HepG2 (cell line): ENCODE measurements around the gene TCF7L2. TPM values are rescaled to one million over a fixed set of nuclear protein-coding genes. Genes with fewer than 3 reads are reported as not detected.

Experiments
- ATAC-seq: fragments of 200-7000 bp; cut with Tn5 transposase; 3 replicates; pipeline ENCODE4 v1.9.1; 2020; ENCODE audit warnings: mild to moderate bottlenecking, moderate library complexity
- BruUV-seq: library from RNA; stranded (reverse); fragments of 400-500 nt; replicated peaks from 2 replicates; lab custom pipeline; 2021; lab: Mats Ljungman, UMichigan
- CTCF ChIA-PET: fragments of 300-600 bp; formaldehyde crosslinking; extraction: SDS; loops from one replicate; lab custom pipeline; 2021; ENCODE audit warnings: low total read pairs, inconsistent platforms, low intra/inter-chr PET ratio; lab: Yijun Ruan, JAX
- POLR2A ChIA-PET: fragments of 350-600 bp; sonication (Branson Sonifier 250); formaldehyde crosslinking; loops from one replicate; lab custom pipeline; 2020; ENCODE audit warnings: antibody characterized with exemption, inconsistent platforms; lab: Yijun Ruan, JAX
- DNase-seq: peaks from one replicate; pipeline ENCODE4 v3.0.0-alpha.2; 2015; ENCODE audit warnings: low spot score
- FAIRE-seq: peaks from 3 replicates; lab custom pipeline; 2011; peaks lifted over from hg19 to GRCh38; lab: Jason Lieb, UNC
- H2AFZ ChIP-seq: one replicate; pipeline ENCODE4 v1.6.1; 2011; ENCODE audit warnings: low read length, inconsistent platforms
- H3K27ac ChIP-seq: fragments of 300-600 bp; 3 replicates; pipeline ENCODE4 v1.8.0; 2011; ENCODE audit warnings: mixed run types, mild to moderate bottlenecking, mixed read lengths, low read length, inconsistent platforms; ENCODE audit not compliant: insufficient read depth; ENCODE audit errors: extremely low read length
- H3K27me3 ChIP-seq, 2 experiments: fragments of 200-600 bp in 1 of 2; 2 replicates in 1 of 2; 3 replicates in 1 of 2; pipeline versions ENCODE4 v1.6.0 to v1.8.0; 2011; ENCODE audit warnings: low read length in 2 of 2, mild to moderate bottlenecking in 2 of 2, moderate library complexity in 2 of 2, inconsistent platforms in 1 of 2; ENCODE audit not compliant: insufficient read depth in 2 of 2, control insufficient read depth in 1 of 2
- H3K36me3 ChIP-seq, 2 experiments: fragments of 200-600 bp in 1 of 2; replicated peaks in 1 of 2; 2 replicates in 1 of 2; 3 replicates in 1 of 2; pipeline versions ENCODE4 v1.5.1 to v1.8.0; 2011; ENCODE audit warnings: low read length in 2 of 2, inconsistent platforms in 1 of 2; ENCODE audit not compliant: insufficient read depth in 2 of 2, control insufficient read depth in 1 of 2
- H3K4me1 ChIP-seq: 2 replicates; pipeline ENCODE4 v1.5.1; 2012; ENCODE audit warnings: low read length, inconsistent platforms; ENCODE audit not compliant: insufficient read depth
- H3K4me2 ChIP-seq: 2 replicates; pipeline ENCODE4 v1.6.0; 2011; ENCODE audit warnings: low read depth, low read length, inconsistent platforms
- H3K4me3 ChIP-seq, 3 experiments: fragments of 200-600 bp in 1 of 3; sonication (generic), shearing (Covaris generic) in 1 of 3; replicated peaks in 1 of 3; 2 replicates each; pipeline ENCODE4 v1.5.1; 2011 to 2016; ENCODE audit warnings: low read length in 3 of 3, inconsistent platforms in 2 of 3, low read depth in 2 of 3, mild to moderate bottlenecking in 2 of 3, control low read depth in 1 of 3, mixed read lengths in 1 of 3; ENCODE audit not compliant: insufficient read depth in 1 of 3
- H3K79me2 ChIP-seq: one replicate; pipeline ENCODE4 v1.6.1; 2011; ENCODE audit warnings: low read length, inconsistent platforms; ENCODE audit not compliant: insufficient read depth
- H3K9ac ChIP-seq: 2 replicates; pipeline ENCODE4 v1.6.0; 2011; ENCODE audit warnings: mild to moderate bottlenecking, low read depth, low read length, inconsistent platforms; ENCODE audit not compliant: insufficient read depth
- H3K9me3 ChIP-seq: 2 replicates; pipeline ENCODE4 v1.5.1; 2012; ENCODE audit warnings: mild to moderate bottlenecking, low read length
- H4K20me1 ChIP-seq: 2 replicates; pipeline ENCODE4 v1.6.0; 2011; ENCODE audit warnings: inconsistent platforms, mild to moderate bottlenecking, low read length, moderate library complexity; ENCODE audit not compliant: insufficient read depth
- ARHGAP35 ChIP-seq: sonication (generic); formaldehyde crosslinking; IDR thresholded peaks from 2 replicates; pipeline ENCODE4 v1.9.0; 2022; ENCODE audit warnings: mild to moderate bottlenecking, inconsistent platforms, moderate library complexity, missing genetic modification reagents, borderline replicate concordance
- ATRX ChIP-seq: sonication (generic); formaldehyde crosslinking; IDR thresholded peaks from 2 replicates; pipeline ENCODE4 v1.4.0; 2020; ENCODE audit warnings: missing genetic modification reagents, borderline replicate concordance
- CEBPB ChIP-seq: IDR thresholded peaks from 2 replicates; pipeline ENCODE4 v1.6.1; 2011; ENCODE audit warnings: low read depth, low read length, improper control_type of control experiment, borderline replicate concordance
- CEBPG ChIP-seq: IDR thresholded peaks from 2 replicates; pipeline ENCODE4 v1.6.1; 2016
- HNRNPH1 ChIP-seq: fragments of 200-400 bp; formaldehyde crosslinking; optimal IDR thresholded peaks from 2 replicates; pipeline ENCODE3; 2017; ENCODE audit warnings: mild to moderate bottlenecking, low read depth, low read length
- MEIS2 ChIP-seq: sonication (generic); formaldehyde crosslinking; IDR thresholded peaks from 2 replicates; pipeline ENCODE4 v1.9.0; 2021; ENCODE audit warnings: mild to moderate bottlenecking, missing genetic modification reagents
- RAD51 ChIP-seq: fragments of 450-650 bp; IDR thresholded peaks from 2 replicates; pipeline ENCODE4 v1.6.1; 2016; ENCODE audit warnings: borderline replicate concordance
- RBM22 ChIP-seq: fragments of 200-400 bp; formaldehyde crosslinking; optimal IDR thresholded peaks from 2 replicates; pipeline ENCODE3; 2017; ENCODE audit warnings: mild to moderate bottlenecking, low read length, moderate library complexity
- ZBTB21 ChIP-seq: sonication (generic); formaldehyde crosslinking; IDR thresholded peaks from 2 replicates; pipeline ENCODE4 v1.4.0; 2020; ENCODE audit warnings: missing genetic modification reagents
- ZNF121 ChIP-seq: sonication (generic); formaldehyde crosslinking; IDR thresholded peaks from 2 replicates; pipeline ENCODE4 v1.5.0; 2020; ENCODE audit warnings: mild to moderate bottlenecking, missing genetic modification reagents
- ZNF326 ChIP-seq: sonication (generic); formaldehyde crosslinking; IDR thresholded peaks from 2 replicates; pipeline ENCODE4 v1.4.0; 2020; ENCODE audit warnings: missing genetic modification reagents, borderline replicate concordance
- ZNF678 ChIP-seq: sonication (generic); formaldehyde crosslinking; IDR thresholded peaks from 2 replicates; pipeline ENCODE4 v1.4.0; 2020; ENCODE audit warnings: mild to moderate bottlenecking, missing genetic modification reagents
- WGBS: methylation state at CpG from one replicate; pipeline ENCODE4 v1.1.6; 2017; ENCODE audit warnings: low lambda C conversion rate; 5-methylcytosine and 5-hydroxymethylcytosine counted together
- in situ Hi-C: cut with HindIII; loops from 2 replicates; pipeline ENCODE4 v1.10.0; 2017; ENCODE audit warnings: low pct_unique_long_range_greater_than_20kb; ENCODE audit not compliant: extremely low pct_ligation_motif_present
- intact Hi-C: fragments of 100-400 bp; cut with micrococcal nuclease; formaldehyde crosslinking; loops from one replicate; pipeline ENCODE4 v1.10.0; 2022; ENCODE audit not compliant: unreplicated experiment
- polyA plus RNA-seq, 8 experiments: library from polyadenylated mRNA; depleted of rRNA in 3 of 8; stranded (reverse) in 7 of 8; unstranded in 1 of 8; fragments of >200 nt; fragmentation: Illumina TruSeq in 4 of 8; extraction: Trizol in 4 of 8; gene quantifications; 2 replicates each; pipeline versions ENCODE4 v1.2.1 to v1.2.3, GENCODE V29; 2011 to 2016; ENCODE audit warnings: low read depth in 4 of 8, missing spikeins in 1 of 8, mixed read lengths in 1 of 8; ENCODE audit not compliant: insufficient read depth in 1 of 8
- total RNA-seq, 5 experiments: library from RNA; depleted of rRNA; stranded (reverse); fragments of >200 nt; fragmentation: Illumina TruSeq; extraction: Trizol; gene quantifications; 2 replicates each; pipeline ENCODE4 v1.2.3, GENCODE V29; 2016; ENCODE audit warnings: low read depth in 1 of 5
- TF ChIP-seq, protein P1 (sequence below): sonication (generic); formaldehyde crosslinking; IDR thresholded peaks from 2 replicates; pipeline ENCODE4 v1.4.0; 2020; ENCODE audit warnings: missing genetic modification reagents, mild to moderate bottlenecking, borderline replicate concordance

The TCF7L2 gene
- total and polyA plus RNA-seq, 2 of the 13 experiments (the other 11 are each of a cell fraction or from before 2014, with no cell fraction given), result 3.9 to 13.7 TPM

DNA sequence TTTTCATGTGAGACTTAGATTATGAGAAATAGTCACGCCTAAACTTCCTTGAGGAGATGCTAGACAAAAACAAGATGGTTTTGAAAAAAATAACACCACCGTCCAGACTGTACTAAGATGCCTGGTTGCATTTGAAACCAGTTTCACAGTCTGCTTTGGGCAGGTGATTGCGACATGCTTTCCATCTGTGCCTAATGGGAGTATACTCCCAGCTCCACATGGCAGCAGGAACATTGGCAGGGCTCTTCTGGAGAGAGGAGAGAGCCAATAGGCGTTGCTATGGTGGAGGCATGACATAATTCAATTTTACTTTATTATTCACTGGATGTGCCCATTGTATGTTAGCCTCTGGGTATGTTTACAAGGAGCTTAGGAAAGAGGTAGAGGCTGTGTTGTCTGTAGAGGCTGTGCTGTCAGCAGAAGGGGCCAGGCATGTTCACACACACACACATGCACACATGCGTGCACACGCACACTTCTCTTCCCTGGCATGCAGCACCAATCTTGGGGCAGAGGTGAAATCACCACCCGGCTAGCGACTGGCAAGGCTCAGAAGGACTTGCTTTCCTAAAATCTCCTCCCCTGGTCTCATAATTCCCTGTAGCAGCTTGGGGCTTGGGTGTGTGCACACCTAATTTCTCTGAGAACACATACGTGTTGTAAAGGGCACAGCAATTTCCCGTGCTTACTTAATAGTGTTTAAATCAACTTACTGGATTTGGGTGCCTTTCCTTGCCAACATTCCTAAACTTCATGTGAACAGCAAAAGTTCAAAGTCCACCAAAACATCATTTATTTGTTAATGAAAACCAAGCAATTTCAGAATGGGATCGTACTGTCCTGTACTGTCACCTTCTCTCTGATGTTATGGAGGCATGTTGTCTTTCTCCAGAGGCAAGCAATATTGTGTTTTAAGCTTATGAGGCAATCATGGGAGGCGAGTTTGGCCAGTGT is 162.1 kb downstream of the TCF7L2 start:
- H3K4me1 ChIP-seq, result peaks cover 26% of the 10 kb centered on the region
- intact Hi-C loops, result no loop called here
- ATAC-seq, result peak; percentile 51; the same call in 2 of the 3 replicates
- H3K4me3 ChIP-seq, result no peak overlapping the region
- no TSS peak for BruUV-seq
- H4K20me1 ChIP-seq, result peaks cover 23% of the 10 kb centered on the region; the same call in 1 of the 2 replicates
- no peak overlapping the region for H2AFZ ChIP-seq
- H3K9me3 ChIP-seq, result no peaks in the 10 kb centered on the region
- peak; percentile 89 for TF ChIP-seq CEBPG (CRISPR knock-in tag)
- TF ChIP-seq ZNF121, result peak; percentile 58; the same call in 1 of the 2 replicates
- TF ChIP-seq RBM22, result peak; percentile 73
- TF ChIP-seq RAD51, result no peak
- no peak for TF ChIP-seq ATRX
- peak; percentile 97 for TF ChIP-seq CEBPB
- TF ChIP-seq, all 625 proteins: peak for 4
- WGBS, result 90% methylated on average over 11 of the region's 12 CpGs
- Histone ChIP-seq H3K36me3 (peaks cover 4 to 8% of the 10 kb centered on the region in 2 experiments; a peak in 3 of 5 replicates), H3K4me2 (no peak overlapping the region), H3K9ac (no peak overlapping the region), H3K27ac (peak overlapping the region; percentile 21), H3K27me3 (no peaks in the 10 kb centered on the region), H3K79me2 (peaks cover 31% of the 10 kb centered on the region)
- ChIA-PET CTCF (no interaction called here), POLR2A (no interaction called here)
- in situ Hi-C loops, result loop anchor here (25.0 kb wide), 1 partner anchor 550 kb away; no protein-coding TSS in a partner anchor
- no peak for FAIRE-seq
- peak; percentile 63 for DNase-seq

DNA sequence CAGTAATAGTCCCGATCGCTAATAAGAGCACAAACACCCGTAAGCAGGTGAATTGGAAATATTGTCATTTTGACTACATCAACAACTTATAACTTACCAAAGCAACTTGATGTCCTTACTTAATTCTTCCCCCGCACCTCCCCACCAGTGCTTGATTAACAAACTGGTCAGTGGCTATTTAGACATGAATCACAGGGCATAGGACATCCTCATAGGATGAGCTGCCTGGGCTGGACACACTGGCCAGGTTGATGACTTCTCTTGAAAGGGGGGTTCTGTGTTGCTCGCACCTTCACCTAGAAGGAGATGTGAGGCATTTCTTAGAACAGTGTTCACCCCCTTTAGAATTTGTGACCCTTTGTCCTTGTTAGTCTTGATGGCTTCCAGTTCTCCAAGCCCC is 163.2 kb downstream of the TCF7L2 start:
- H3K27me3 ChIP-seq, result no peaks in the 10 kb centered on the region
- no peak for DNase-seq
- BruUV-seq, result no TSS peak
- H3K9me3 ChIP-seq, result no peaks in the 10 kb centered on the region
- no peak overlapping the region for H2AFZ ChIP-seq
- ChIA-PET POLR2A (no interaction called here), CTCF (no interaction called here)
- H3K9ac ChIP-seq, result no peak overlapping the region
- in situ Hi-C loops (loop anchor here (25.0 kb wide), 1 partner anchor 551 kb away; no protein-coding TSS in a partner anchor), intact Hi-C loops (no loop called here)
- peaks cover 26% of the 10 kb centered on the region for H3K4me1 ChIP-seq
- 98% methylated on average over 5 of the region's 5 CpGs for WGBS
- no peak overlapping the region for H3K4me2 ChIP-seq
- ATAC-seq, result no peak
- TF ChIP-seq, protein P1, sequence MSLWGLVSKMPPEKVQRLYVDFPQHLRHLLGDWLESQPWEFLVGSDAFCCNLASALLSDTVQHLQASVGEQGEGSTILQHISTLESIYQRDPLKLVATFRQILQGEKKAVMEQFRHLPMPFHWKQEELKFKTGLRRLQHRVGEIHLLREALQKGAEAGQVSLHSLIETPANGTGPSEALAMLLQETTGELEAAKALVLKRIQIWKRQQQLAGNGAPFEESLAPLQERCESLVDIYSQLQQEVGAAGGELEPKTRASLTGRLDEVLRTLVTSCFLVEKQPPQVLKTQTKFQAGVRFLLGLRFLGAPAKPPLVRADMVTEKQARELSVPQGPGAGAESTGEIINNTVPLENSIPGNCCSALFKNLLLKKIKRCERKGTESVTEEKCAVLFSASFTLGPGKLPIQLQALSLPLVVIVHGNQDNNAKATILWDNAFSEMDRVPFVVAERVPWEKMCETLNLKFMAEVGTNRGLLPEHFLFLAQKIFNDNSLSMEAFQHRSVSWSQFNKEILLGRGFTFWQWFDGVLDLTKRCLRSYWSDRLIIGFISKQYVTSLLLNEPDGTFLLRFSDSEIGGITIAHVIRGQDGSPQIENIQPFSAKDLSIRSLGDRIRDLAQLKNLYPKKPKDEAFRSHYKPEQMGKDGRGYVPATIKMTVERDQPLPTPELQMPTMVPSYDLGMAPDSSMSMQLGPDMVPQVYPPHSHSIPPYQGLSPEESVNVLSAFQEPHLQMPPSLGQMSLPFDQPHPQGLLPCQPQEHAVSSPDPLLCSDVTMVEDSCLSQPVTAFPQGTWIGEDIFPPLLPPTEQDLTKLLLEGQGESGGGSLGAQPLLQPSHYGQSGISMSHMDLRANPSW (CRISPR knock-in tag), result no peak
- TF ChIP-seq ARHGAP35 (CRISPR knock-in tag) (no peak), ZNF678 (CRISPR knock-in tag) (no peak), HNRNPH1 (no peak), ZNF326 (CRISPR knock-in tag) (no peak), MEIS2 (no peak), ZBTB21 (no peak)
- FAIRE-seq, result no peak
- H3K36me3 ChIP-seq, result peaks cover 4 to 8% of the 10 kb centered on the region in 2 experiments; a peak in 2 of 5 replicates
- H3K27ac ChIP-seq, result peak overlapping the region; percentile 21
- no peak overlapping the region for H3K4me3 ChIP-seq
- H4K20me1 ChIP-seq, result peaks cover 19% of the 10 kb centered on the region; the same call in 1 of the 2 replicates
- H3K79me2 ChIP-seq, result peaks cover 31% of the 10 kb centered on the region
